Measurements from ENCODE around the gene PLEKHG4. TPM values are rescaled to one million over a fixed set of nuclear protein-coding genes. Genes with fewer than 3 reads are reported as not detected.
A peak's percentile ranks its signal among the peaks of the same experiment; 100 is the strongest.

Gene PLEKHG4
- total RNA-seq, 3 donors from 2014 or later: 8.0 to 15.4 (median 10.5) TPM

DNA sequence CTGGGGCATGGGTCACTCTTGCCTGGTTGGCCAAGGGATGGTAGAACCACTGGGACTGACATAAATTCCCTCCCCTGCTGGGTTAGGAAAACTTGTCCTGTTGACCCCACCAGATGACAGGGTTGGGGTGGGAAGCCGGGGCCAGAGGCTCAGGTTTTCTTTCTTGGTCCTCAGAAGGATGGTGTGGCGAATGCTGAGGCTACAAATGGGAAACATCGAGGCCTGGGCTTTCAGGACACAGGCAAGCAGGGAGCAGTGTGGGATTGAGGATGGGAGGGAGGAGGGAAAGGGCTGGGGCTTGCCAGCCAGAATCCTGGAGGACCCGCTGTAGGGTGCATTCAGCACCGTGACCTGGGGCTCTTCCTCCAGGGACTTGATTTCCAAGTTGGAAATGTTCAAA, 14.5 kb upstream of the PLEKHG4 start:
- no peak overlapping the region for H3K4me3 ChIP-seq
- TF ChIP-seq, protein P1, sequence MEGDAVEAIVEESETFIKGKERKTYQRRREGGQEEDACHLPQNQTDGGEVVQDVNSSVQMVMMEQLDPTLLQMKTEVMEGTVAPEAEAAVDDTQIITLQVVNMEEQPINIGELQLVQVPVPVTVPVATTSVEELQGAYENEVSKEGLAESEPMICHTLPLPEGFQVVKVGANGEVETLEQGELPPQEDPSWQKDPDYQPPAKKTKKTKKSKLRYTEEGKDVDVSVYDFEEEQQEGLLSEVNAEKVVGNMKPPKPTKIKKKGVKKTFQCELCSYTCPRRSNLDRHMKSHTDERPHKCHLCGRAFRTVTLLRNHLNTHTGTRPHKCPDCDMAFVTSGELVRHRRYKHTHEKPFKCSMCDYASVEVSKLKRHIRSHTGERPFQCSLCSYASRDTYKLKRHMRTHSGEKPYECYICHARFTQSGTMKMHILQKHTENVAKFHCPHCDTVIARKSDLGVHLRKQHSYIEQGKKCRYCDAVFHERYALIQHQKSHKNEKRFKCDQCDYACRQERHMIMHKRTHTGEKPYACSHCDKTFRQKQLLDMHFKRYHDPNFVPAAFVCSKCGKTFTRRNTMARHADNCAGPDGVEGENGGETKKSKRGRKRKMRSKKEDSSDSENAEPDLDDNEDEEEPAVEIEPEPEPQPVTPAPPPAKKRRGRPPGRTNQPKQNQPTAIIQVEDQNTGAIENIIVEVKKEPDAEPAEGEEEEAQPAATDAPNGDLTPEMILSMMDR (IDR thresholded peaks at IDR 0.05): no peak
- H3K36me3 ChIP-seq (ENCODE audit: low read depth): no peaks in the 10 kb centered on the region
- H3K4me1 ChIP-seq (ENCODE audit: low read depth): no peaks in the 10 kb centered on the region
- ATAC-seq: no peak
- peak in 2 of 3 donors; percentile 5 to 30 for DNase-seq
- intact Hi-C loops (cut with DNase I, micrococcal nuclease): no loop called here
- H3K9me3 ChIP-seq: no peaks in the 10 kb centered on the region

DNA sequence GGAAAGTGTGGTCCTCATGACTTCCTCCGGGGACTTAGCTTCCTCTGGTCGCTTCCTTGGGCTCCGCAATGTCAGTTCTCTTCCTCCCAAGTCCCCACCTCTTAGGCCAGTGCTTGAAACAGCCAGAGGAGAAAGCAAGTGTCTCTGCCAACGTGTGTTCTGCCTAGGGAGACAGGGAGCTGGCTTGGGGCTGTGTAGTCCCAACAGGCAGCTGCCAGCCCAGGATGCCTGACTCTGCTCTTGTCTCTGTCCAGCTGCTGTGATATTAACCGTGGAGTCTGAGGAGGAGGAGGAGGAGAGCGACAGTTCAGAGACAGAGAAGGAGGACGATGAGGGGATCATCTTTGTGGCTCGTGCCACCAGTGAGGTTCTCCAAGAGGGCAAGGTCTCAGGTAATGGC, 13.5 kb upstream of the PLEKHG4 start:
- no peaks in the 10 kb centered on the region for H3K4me1 ChIP-seq (ENCODE audit: low read depth)
- peak in 2 of 3 donors; percentile 14 to 16 for DNase-seq
- no peaks in the 10 kb centered on the region for H3K9me3 ChIP-seq
- H3K36me3 ChIP-seq (ENCODE audit: low read depth): no peaks in the 10 kb centered on the region
- ATAC-seq: no peak
- no peak overlapping the region for H3K4me3 ChIP-seq
- intact Hi-C loops (cut with DNase I, micrococcal nuclease): no loop called here
- TF ChIP-seq, protein P1 (IDR thresholded peaks at IDR 0.05): no peak

DNA sequence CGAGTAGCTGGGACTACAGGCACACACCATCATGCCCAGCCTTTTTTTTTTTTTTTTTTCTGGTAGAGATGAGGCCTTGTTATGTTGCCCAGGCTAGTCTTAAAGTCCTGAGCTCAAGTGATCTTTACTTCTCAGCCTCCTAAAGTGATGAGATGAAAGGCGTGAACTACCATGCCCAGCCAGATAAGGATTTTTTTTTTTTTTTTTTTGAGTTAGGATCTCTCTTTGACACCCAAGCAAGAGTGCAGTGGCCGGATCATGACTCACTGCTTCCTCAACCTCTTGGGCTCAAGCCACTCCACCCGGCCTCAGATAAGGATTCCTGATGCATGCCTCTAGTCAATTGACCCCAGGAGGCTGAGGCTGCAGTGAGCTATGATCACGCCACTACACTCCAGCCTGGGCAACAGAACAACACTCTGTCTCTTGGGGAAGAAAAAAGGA, 11.2 kb upstream of the PLEKHG4 start:
- DNase-seq (peak in 2 of 3 donors; percentile 22 to 60), ATAC-seq (peak; percentile 79)
- Histone ChIP-seq H3K4me1 (ENCODE audit: low read depth) (no peaks in the 10 kb centered on the region), H3K9me3 (no peaks in the 10 kb centered on the region), H3K36me3 (ENCODE audit: low read depth) (no peaks in the 10 kb centered on the region), H3K4me3 (no peak overlapping the region)
- TF ChIP-seq, protein P1 (IDR thresholded peaks at IDR 0.05): no peak
- intact Hi-C loops (cut with DNase I, micrococcal nuclease): no loop called here

- no peak overlapping the region for H3K4me3 ChIP-seq
- no peaks in the 10 kb centered on the region for H3K36me3 ChIP-seq (ENCODE audit: low read depth)
- no peaks in the 10 kb centered on the region for H3K4me1 ChIP-seq (ENCODE audit: low read depth)
- H3K9me3 ChIP-seq: no peaks in the 10 kb centered on the region
- ATAC-seq: peak; percentile 26
- peak in 2 of 3 donors; percentile 12 to 14 for DNase-seq
- intact Hi-C loops (cut with DNase I, micrococcal nuclease): no loop called here
- TF ChIP-seq, protein P1 (IDR thresholded peaks at IDR 0.05): no peak
Observed at GRCh38 chr16:67269766-67270165, 9.6 kb upstream of the PLEKHG4 start.

DNA sequence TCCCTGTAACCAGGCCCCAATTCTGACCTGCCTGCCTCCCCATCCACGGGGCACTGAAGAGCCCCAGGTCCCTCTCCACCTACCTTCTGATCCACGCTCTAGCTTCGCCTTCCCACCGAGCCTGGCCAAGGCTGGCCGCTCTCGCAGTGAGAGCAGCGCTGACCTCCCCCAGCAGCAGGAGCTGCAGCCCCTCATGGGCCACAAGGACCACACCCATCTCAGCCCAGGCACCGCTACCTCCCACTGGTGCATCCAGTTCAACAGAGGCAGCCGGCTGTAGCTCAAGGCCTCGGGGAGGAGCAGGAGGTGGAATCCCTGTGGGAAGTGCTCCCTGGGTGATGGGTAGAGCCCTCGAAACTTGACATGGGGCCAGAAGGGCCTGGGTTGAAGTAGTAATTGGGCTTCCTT, 8.4 kb upstream of the PLEKHG4 start:
- no peaks in the 10 kb centered on the region for H3K4me1 ChIP-seq (ENCODE audit: low read depth)
- TF ChIP-seq, protein P1 (IDR thresholded peaks at IDR 0.05): no peak
- H3K4me3 ChIP-seq: no peak overlapping the region
- no peaks in the 10 kb centered on the region for H3K9me3 ChIP-seq
- intact Hi-C loops (cut with DNase I, micrococcal nuclease): no loop called here
- ATAC-seq (no peak), DNase-seq (peak in 2 of 3 donors; percentile 16 to 30)
- H3K36me3 ChIP-seq (ENCODE audit: low read depth): no peaks in the 10 kb centered on the region

- intact Hi-C loops (cut with DNase I, micrococcal nuclease): no loop called here
- H3K4me3 ChIP-seq: no peak overlapping the region
- ATAC-seq: no peak
- no peaks in the 10 kb centered on the region for H3K36me3 ChIP-seq (ENCODE audit: low read depth)
- TF ChIP-seq, protein P1 (IDR thresholded peaks at IDR 0.05): no peak
- peak in 2 of 3 donors; percentile 18 to 26 for DNase-seq
- no peaks in the 10 kb centered on the region for H3K4me1 ChIP-seq (ENCODE audit: low read depth)
- no peaks in the 10 kb centered on the region for H3K9me3 ChIP-seq
Observed at GRCh38 chr16:67271446-67271845, 7.9 kb upstream of the PLEKHG4 start.
